DMS 273 (cell line): ENCODE measurements around the gene CNTD1.

Experiments
- DNase-seq: peaks from one replicate; lab custom pipeline; 2025; ENCODE audit not compliant: unreplicated experiment; lab: John Stamatoyannopoulos, UW

CNTD1 gene

GRCh38 chr17:42803074-42803883, 4.6 kb downstream of the CNTD1 start:
- no peak for DNase-seq

GRCh38 chr17:42804918-42805367, 6.3 kb downstream of the CNTD1 start:
- DNase-seq = peak; percentile 18

- no peak for DNase-seq
Observed at GRCh38 chr17:42806249-42806648, 7.6 kb downstream of the CNTD1 start.

GRCh38 chr17:42809250-42809649, 10.6 kb downstream of the CNTD1 start:
- no peak for DNase-seq

GRCh38 chr17:42814633-42815399, 16.2 kb downstream of the CNTD1 start:
- DNase-seq = no peak

- DNase-seq = no peak
Observed at GRCh38 chr17:42817866-42818265, 19.2 kb downstream of the CNTD1 start.

- DNase-seq = no peak
Observed at GRCh38 chr17:42818379-42818778, 19.7 kb downstream of the CNTD1 start.

GRCh38 chr17:42819939-42820535, 21.4 kb downstream of the CNTD1 start:
- peak; percentile 85 for DNase-seq

- no peak for DNase-seq
Observed at GRCh38 chr17:42821176-42821575, 22.5 kb downstream of the CNTD1 start.

GRCh38 chr17:42827472-42827871, 28.8 kb downstream of the CNTD1 start:
- no peak for DNase-seq

- DNase-seq = no peak
Observed at GRCh38 chr17:42830971-42831370, 32.3 kb downstream of the CNTD1 start.

- DNase-seq = no peak
Observed at GRCh38 chr17:42832213-42832933, 33.7 kb downstream of the CNTD1 start.

GRCh38 chr17:42832934-42833766, 34.5 kb downstream of the CNTD1 start, which contains the start of gene PSME3:
Gene PSME3 (plus strand): TSS chr17:42833397. CDS start chr17:42833632, 235 bp downstream.
- DNase-seq = peak; percentile 96

GRCh38 chr17:42833767-42834422, 35.2 kb downstream of the CNTD1 start:
- peak; percentile 67 for DNase-seq

GRCh38 chr17:42835732-42836131, 37.1 kb downstream of the CNTD1 start:
- DNase-seq = no peak

- DNase-seq = no peak
Observed at GRCh38 chr17:42841975-42842685, 43.5 kb downstream of the CNTD1 start.

- DNase-seq = peak; percentile 77
Observed at GRCh38 chr17:42843358-42843934, 44.8 kb downstream of the CNTD1 start.

- DNase-seq = no peak
Observed at GRCh38 chr17:42844271-42844670, 45.6 kb downstream of the CNTD1 start, which contains the start of gene AOC2. Gene AOC2 (plus strand): TSS chr17:42844580. CDS start chr17:42844627, 47 bp downstream.
